Upper lobe of left lung (tissue), 6 donors: ENCODE data around the gene MUC6. TPM values are rescaled to one million over a fixed set of nuclear protein-coding genes. Genes with fewer than 3 reads are reported as not detected.
A peak's percentile ranks its signal among the peaks of the same experiment; 100 is the strongest.
"Not testable (repeated sequence)": the region's sequence is repeated elsewhere in the genome, so short reads cannot be mapped to it uniquely, and the experiment has no call there.

Experiments used
- ATAC-seq, 2 donors: fragments of 200-7000 bp; cut with Tn5 transposase; one replicate each; pipeline ENCODE4 v1.9.1; 2022; ENCODE audit warnings: mild to moderate bottlenecking in 2 of 2, moderate library complexity in 2 of 2; ENCODE audit not compliant: low FRiP score in 2 of 2
- DNase-seq, 2 donors: peaks; one replicate each; pipeline ENCODE4 v3.0.0-alpha.2; 2019 to 2020
- H3K27ac ChIP-seq, 4 donors: fragments of 200-600 bp; sonication (generic); one replicate each; pipeline ENCODE4 v1.5.1; 2016 to 2019
- H3K27me3 ChIP-seq, 4 donors: fragments of 200-600 bp; sonication (generic); one replicate each; pipeline ENCODE4 v1.5.1; 2017 to 2019
- H3K36me3 ChIP-seq, 4 donors: fragments of 200-600 bp; sonication (generic); one replicate each; pipeline ENCODE4 v1.5.1; 2016 to 2019
- H3K4me1 ChIP-seq, 4 donors: fragments of 200-600 bp; sonication (generic); one replicate each; pipeline ENCODE4 v1.5.1; 2018 to 2019
- H3K4me3 ChIP-seq, 4 donors: fragments of 200-600 bp; sonication (generic); one replicate each; pipeline ENCODE4 v1.5.1; 2017 to 2019; ENCODE audit warnings: mild to moderate bottlenecking in 2 of 4, moderate library complexity in 1 of 4
- H3K9me3 ChIP-seq, 4 donors: fragments of 200-600 bp; sonication (generic); one replicate each; pipeline ENCODE4 v1.5.1; 2018 to 2019
- CTCF ChIP-seq, 6 experiments: fragments of 450-650 bp in 4 of 6; fragments of 200-600 bp in 2 of 6; sonication (generic) in 2 of 6; IDR thresholded peaks; one replicate each; pipeline ENCODE4 v1.5.1; 2016 to 2019; ENCODE audit warnings: antibody characterized with exemption in 6 of 6
- EP300 ChIP-seq, 4 donors: sonication (generic); formaldehyde crosslinking; IDR thresholded peaks; one replicate each; pipeline ENCODE4 v1.5.1; 2017; ENCODE audit warnings: antibody characterized with exemption in 4 of 4, control low read depth in 2 of 4
- POLR2A ChIP-seq, 4 donors: fragments of 450-650 bp; IDR thresholded peaks; one replicate each; pipeline ENCODE4 v1.5.1; 2016 to 2017; ENCODE audit warnings: antibody characterized with exemption in 4 of 4, mild to moderate bottlenecking in 2 of 4
- POLR2AphosphoS5 ChIP-seq, 2 donors: sonication (generic); formaldehyde crosslinking; IDR thresholded peaks; one replicate each; pipeline ENCODE4 v1.5.1; 2017; ENCODE audit warnings: antibody characterized with exemption in 2 of 2
- WGBS, 2 donors: methylation state at CpG; one replicate each; pipeline ENCODE4 v1.1.5; 2017 to 2018; 5-methylcytosine and 5-hydroxymethylcytosine counted together
- total RNA-seq, 6 donors: library from RNA; depleted of rRNA in 4 of 6; stranded (reverse); fragments of >200 nt in 4 of 6; gene quantifications; one replicate each; pipeline versions ENCODE4 v1.1.0 to v1.2.1, GENCODE V29; 2016 to 2021
- donor health status: DM: no; HTN: no; CAD: no; lungs with moderate emphysema.
- donor health status: DM: no; HTN: yes; CAD: no; lungs with severe emphysema.

Gene MUC6
- total RNA-seq, 6 donors from 2014 or later, result 0.06 to 4.2 (median 0.51) TPM; not detected in 3

GRCh38 chr11:1017269-1018005, 19.1 kb downstream of the MUC6 start:
- ATAC-seq, result peak; percentile 41 to 58
- DNase-seq, result peak; percentile 47 to 73
- WGBS, 2 donors, result 79 to 82% methylated on average over 12 of the region's 12 CpGs
- no peak for TF ChIP-seq POLR2AphosphoS5 (IDR thresholded peaks at IDR 0.05)
- no peak for TF ChIP-seq EP300 (IDR thresholded peaks at IDR 0.05)
- no peak for TF ChIP-seq CTCF (IDR thresholded peaks at IDR 0.05)
- no peak for TF ChIP-seq POLR2A (IDR thresholded peaks at IDR 0.05)
- H3K27ac ChIP-seq, result no peak overlapping the region
- H3K27me3 ChIP-seq, result no peaks in the 10 kb centered on the region
- H3K4me1 ChIP-seq, result no peaks in the 10 kb centered on the region
- no peaks in the 10 kb centered on the region for H3K9me3 ChIP-seq
- no peak overlapping the region for H3K4me3 ChIP-seq
- peaks cover 0 to 13% (median 7%) of the 10 kb centered on the region in 4 donors for H3K36me3 ChIP-seq

GRCh38 chr11:1016610-1017126, 19.9 kb downstream of the MUC6 start:
- DNase-seq, result peak in 1 of 2 donors; percentile 31
- WGBS, 2 donors, result 66 to 68% methylated on average over 7 of the region's 7 CpGs

GRCh38 chr11:1015826-1016545, 20.5 kb downstream of the MUC6 start:
- Histone ChIP-seq H3K27ac (no peak overlapping the region), H3K36me3 (peaks cover 7 to 27% (median 21%) of the 10 kb centered on the region in 4 donors), H3K9me3 (no peaks in the 10 kb centered on the region), H3K4me3 (no peak overlapping the region), H3K27me3 (no peaks in the 10 kb centered on the region), H3K4me1 (no peaks in the 10 kb centered on the region)
- TF ChIP-seq CTCF (IDR thresholded peaks at IDR 0.05) (no peak), POLR2A (IDR thresholded peaks at IDR 0.05) (no peak), POLR2AphosphoS5 (IDR thresholded peaks at IDR 0.05) (no peak), EP300 (IDR thresholded peaks at IDR 0.05) (no peak)
- ATAC-seq, result no peak
- WGBS, 2 donors, result 90 to 93% methylated on average over 20 of the region's 20 CpGs
- DNase-seq, result peak in 1 of 2 donors; percentile 46

More at GRCh38 chr11:1016610-1017126, 19.9 kb downstream of the MUC6 start:
- not testable (repeated sequence) for H3K27me3 ChIP-seq, H3K4me3 ChIP-seq, H3K9me3 ChIP-seq, H3K4me1 ChIP-seq, H3K27ac ChIP-seq
- H3K36me3 ChIP-seq, result peaks cover 1 to 21% (median 14%) of the 10 kb centered on the region in 4 donors
- peak; percentile 47 to 67 for ATAC-seq

GRCh38 chr11:1015064-1015463, 21.5 kb downstream of the MUC6 start:
- H3K9me3 ChIP-seq, result no peaks in the 10 kb centered on the region
- DNase-seq (no peak), ATAC-seq (no peak)
- H3K4me3 ChIP-seq, result no peak overlapping the region
- no peaks in the 10 kb centered on the region for H3K4me1 ChIP-seq
- TF ChIP-seq POLR2AphosphoS5 (IDR thresholded peaks at IDR 0.05) (no peak), EP300 (IDR thresholded peaks at IDR 0.05) (no peak), CTCF (IDR thresholded peaks at IDR 0.05) (no peak), POLR2A (IDR thresholded peaks at IDR 0.05) (no peak)
- peaks cover 14 to 37% (median 30%) of the 10 kb centered on the region in 4 donors for H3K36me3 ChIP-seq
- H3K27me3 ChIP-seq, result no peaks in the 10 kb centered on the region
- H3K27ac ChIP-seq, result no peak overlapping the region
- 93 to 97% methylated on average over 7 of the region's 7 CpGs for WGBS, 2 donors

GRCh38 chr11:1014276-1014675, 22.2 kb downstream of the MUC6 start:
- H3K36me3 ChIP-seq, result peaks cover 22 to 44% (median 38%) of the 10 kb centered on the region in 4 donors
- no peak overlapping the region for H3K4me3 ChIP-seq
- DNase-seq, result peak in 1 of 2 donors; percentile 71
- no peak for ATAC-seq
- no peak overlapping the region for H3K27ac ChIP-seq
- H3K27me3 ChIP-seq, result no peaks in the 10 kb centered on the region
- TF ChIP-seq EP300 (IDR thresholded peaks at IDR 0.05), result no peak
- TF ChIP-seq CTCF (IDR thresholded peaks at IDR 0.05), result no peak
- no peak for TF ChIP-seq POLR2AphosphoS5 (IDR thresholded peaks at IDR 0.05)
- no peak for TF ChIP-seq POLR2A (IDR thresholded peaks at IDR 0.05)
- whole genome bisulfite sequencing, 2 donors, result 89% methylated on average over 11 to 12 of the region's 14 CpGs
- no peaks in the 10 kb centered on the region for H3K4me1 ChIP-seq
- no peaks in the 10 kb centered on the region for H3K9me3 ChIP-seq
